Measurements from ENCODE around the gene IGLL5.

The IGLL5 gene

DNA sequence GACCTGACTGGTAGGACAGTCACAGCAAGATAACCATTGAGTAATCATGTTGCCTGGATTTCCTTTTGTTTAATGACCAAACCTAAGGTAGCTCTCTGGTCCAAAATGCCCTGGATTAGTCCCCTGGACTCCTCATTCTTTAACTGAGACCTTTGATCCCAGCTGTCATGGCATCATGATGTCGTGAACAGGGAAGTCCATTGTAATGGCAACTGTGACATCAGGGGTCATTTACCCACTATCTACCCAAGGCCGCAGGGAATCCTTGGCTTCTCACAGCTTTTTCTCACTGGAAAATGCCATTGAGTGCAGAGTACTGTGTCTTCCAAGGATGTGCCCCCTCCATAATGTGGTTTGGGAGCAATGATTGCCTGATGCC lies 29.1 kb upstream of the IGLL5 start:
- H3K4me3 ChIP-seq (ENCODE audit: low read depth, low read length), result no peak overlapping the region

DNA sequence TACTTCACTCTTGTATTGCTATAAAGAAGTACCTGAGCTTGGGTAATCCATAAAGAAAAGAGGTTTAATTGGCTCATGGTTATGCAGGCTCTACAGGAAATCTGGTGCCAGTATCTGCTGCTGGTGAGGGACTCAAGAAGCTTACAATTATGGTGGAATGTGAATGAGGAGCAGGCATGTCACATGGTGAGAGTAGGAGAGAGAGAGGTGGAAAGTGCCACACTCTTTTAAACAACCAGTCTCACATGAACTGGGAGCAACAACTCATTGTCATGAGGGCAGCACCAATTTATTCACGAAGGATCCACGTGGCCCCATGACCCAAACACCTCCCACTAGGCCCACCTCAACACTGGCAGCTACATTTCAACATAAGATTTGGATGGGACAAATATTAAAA lies 24.6 kb upstream of the IGLL5 start:
- no peak overlapping the region for H3K4me3 ChIP-seq (ENCODE audit: low read depth, low read length)

DNA sequence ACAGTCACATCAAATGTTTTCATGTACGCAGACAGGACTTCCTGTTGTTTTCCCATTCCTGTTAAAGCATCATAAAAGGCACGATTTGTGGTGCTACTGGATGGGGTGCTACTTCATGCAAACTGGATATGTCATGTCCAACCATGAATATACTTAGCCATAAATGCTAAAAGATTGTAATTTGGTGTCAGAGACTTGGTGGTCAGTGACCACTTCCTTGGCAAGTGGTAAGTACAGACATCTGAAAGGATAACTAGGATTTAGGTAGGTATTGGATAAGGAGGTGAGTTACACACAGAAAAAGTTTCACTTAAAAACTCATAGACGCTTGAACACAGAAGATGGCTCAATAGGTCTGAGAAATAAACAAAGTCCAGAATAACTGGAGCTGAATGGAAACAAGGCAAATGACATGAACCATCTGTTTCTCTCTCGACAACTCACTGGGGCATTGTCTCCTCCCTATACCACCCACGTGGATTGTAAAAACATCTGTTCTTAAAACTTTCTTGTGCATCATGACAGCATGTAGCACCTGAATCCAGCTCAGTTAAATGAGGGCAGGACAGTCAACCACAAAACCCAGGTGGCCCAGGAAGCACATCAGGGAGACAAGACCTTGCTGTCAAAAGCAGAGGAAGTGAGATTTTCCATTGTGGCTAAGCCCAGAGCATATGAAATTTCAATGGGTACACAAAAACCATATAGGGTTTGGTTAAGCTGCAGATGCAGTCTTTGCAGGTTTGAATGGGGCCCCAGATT lies 22.1 kb upstream of the IGLL5 start:
- H3K4me3 ChIP-seq (ENCODE audit: low read depth, low read length), result no peak overlapping the region

DNA sequence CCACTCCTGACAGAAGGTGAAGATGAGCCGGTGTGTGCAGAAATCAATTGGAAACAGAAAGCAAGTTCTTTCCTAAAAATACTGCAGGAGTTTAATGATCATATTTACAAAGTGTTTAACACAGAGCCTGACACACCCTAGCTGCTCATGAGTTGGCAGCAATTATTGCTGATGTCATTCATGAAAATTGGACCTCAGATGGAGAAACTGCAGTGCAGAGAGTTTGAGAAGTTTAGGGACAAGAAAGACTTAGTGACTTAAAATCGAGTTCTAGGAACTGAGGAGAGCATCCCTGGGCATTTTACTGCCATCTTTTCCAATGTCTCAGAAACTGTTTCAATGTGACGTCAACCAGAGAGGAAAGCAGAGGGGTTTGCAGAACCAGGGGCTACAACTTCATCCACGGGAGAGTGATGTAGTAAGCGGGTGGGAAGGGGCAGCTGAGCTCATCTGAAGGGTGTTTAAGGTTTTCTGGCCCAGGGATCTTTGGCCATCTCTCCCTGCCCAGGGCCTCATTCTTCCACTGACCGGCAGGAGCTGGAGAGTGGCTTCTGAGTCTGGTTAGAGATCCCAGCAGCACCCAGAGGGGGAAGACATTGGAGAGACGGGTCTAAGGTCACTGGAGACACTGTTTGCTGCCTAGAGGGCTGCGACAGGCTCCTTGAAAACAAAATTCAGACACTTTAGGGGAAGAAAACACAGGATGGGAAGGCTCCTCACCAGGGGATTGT lies 21.1 kb upstream of the IGLL5 start:
- no peak overlapping the region for H3K4me3 ChIP-seq (ENCODE audit: low read depth, low read length)

DNA sequence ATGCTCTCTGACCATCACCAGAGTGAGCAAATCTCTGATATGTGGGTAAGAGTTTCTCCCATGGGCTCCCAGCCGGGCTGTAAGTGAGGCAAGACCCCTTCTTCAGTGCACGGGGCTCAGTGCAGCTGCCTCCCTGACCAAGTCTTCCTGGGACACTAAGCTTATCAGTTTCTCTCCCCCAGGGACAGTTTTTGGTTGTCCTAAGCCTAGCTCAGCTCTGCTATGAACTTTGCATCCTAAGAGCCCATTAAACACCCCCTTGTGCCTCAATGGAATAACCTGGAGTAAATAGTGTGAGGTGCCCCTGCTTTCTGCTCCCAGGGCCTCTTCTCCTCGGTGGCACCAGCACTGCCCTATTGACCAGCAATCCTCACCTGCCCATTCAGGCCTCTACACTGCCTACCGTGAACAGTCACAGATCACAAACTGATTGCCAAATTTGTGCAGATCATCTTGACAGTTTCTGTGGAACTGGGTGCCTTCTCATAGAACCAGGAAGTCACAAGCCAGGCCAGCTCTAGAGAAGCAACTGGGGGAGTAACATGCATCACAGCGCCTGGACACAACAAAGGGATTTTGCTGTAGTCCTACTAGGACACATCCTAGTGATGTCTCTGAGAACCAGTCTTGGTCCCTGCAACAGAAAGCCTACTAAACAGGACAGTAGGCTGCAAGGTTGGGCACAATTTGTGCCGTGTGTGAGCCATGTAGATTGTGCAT lies 19.5 kb upstream of the IGLL5 start:
- no peak overlapping the region for H3K4me3 ChIP-seq (ENCODE audit: low read depth, low read length)

DNA sequence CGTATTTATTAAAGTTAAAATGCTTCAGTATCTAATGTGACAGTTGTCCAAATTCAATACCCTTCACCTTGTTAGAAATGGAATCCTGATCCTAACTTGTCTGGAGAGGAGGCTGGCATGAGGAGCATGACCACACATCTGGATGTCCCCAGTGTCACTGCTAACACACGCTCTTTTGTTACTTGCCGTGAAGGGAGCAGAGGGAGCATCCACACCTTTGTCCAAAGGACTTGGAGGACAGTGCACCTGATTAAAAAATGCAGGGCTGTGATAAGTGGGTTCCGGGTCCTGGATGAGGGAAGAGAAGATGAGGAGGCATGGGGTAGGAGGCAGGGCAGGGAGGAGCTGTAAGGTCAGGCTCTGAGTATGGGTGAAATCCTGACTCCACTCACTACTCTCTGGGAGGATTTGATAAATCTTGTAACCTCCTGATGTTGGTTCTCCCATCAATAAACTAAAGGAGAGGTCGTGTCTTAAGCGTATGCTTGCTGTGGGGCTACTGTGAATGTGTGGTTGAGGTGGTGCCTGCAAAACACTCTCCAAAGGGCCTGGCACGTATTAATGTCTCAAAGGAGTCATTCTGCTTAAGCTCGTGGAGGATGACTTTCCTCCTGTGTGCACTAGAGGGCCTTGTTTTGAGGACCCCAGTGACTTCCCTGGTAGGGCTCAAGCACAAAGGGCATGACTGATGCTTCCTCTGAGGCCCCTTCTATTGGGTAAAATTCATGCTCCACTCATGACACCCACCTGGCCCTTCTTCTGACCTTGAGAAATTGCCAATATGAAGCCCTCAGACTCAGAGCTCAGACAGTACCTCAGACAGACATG lies 16.8 kb upstream of the IGLL5 start:
- H3K4me3 ChIP-seq (ENCODE audit: low read depth, low read length), result no peak overlapping the region

DNA sequence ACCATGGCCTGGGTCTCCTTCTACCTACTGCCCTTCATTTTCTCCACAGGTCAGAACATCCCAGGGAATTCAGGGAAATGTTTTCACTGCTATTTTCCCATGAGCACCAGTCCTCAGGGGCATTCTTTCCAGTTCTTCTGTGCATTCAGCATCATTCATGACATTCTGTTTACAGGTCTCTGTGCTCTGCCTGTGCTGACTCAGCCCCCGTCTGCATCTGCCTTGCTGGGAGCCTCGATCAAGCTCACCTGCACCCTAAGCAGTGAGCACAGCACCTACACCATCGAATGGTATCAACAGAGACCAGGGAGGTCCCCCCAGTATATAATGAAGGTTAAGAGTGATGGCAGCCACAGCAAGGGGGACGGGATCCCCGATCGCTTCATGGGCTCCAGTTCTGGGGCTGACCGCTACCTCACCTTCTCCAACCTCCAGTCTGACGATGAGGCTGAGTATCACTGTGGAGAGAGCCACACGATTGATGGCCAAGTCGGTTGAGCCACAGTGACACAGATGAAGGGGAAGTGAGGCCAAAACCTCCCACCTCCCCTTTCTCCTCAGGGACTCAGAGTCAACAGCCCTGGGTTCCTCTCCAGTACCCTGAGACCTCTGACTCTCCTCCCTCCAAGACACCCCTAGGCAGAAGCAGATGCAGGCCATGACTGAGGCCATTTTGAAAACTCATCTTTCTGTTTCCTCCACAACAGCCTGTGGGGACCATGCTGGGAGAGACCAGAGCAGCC lies 15.9 kb upstream of the IGLL5 start:
- no peak overlapping the region for H3K4me3 ChIP-seq (ENCODE audit: low read depth, low read length)

DNA sequence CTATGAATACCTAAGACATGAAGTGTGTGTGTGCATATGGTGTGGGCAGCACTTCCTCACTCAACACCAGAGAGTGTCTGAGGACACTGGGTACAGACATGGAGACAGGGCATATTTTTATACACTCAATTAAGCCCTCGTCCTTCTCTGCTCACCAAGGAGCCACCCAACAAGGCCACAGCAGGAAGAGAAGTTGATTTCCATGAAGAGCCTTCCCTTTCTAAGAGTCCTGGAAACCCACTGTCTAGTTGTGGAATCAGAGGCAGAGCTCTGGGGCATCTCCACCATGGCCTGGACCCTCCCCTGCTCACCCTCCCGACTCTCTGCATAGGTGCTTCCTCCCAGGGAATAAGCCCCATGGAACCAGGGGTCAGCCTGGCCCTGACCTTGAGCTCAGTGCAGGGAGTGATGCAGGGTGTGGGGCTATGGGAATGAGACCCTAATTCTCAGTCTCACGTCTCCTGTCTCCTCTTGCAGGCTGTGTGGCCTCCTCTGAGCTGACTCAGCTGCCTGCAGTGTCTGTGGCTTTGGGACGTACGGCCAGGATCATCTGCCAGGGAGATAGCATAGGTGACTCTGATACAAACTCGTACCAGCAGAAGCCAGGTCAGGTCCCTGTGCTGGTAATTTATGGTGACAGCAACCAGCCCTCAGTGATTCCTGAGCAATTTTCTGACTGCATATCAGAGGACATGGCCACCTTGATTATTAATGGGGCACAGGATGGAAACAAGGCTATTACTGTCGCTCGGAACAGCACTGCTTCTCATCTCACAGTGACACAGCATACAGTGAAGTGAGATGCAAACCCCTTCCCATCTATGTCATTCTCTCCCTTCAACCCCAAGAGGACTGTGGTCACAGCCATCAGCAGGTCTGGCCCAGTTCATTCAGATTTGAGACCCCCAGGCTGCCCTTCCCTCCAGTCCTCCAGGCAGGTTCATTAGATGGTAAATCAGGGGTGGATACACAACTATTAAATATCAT lies 14.6 kb upstream of the IGLL5 start:
- no peak overlapping the region for H3K4me3 ChIP-seq (ENCODE audit: low read depth, low read length)

DNA sequence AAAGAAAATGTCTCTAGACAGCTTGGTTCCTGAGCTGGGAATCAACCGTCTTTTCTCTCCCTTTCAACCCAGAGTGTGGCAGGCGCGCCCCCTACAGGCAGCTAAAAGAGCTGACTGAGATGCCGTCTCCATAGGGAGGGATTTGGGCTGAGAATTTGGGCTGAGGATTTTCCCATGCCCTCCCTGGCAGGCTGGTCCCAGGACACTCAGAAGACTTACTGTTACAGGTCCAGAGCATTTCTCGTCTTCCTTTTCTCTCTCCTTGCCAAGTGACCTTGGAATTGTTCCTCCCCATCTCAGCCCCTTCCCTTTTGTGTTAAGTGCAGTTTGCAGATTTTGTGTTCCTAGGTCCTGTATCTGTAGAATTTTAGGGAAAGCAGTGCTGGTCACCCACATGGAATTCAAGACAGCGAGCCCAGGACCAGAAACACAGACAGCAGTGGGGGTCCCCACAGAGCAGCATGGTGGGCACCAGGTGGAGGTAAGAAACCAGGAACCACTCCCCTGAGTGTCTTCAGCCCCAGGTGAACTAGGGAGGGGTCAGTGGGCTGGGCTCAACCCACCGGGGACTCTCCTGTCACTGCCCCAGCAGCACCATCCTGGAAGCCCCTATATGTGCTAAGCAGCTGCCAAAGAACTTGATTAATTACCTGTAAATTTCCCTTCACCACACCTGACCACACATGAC lies 9.9 kb upstream of the IGLL5 start:
- H3K4me3 ChIP-seq (ENCODE audit: low read depth, low read length), result no peak overlapping the region

DNA sequence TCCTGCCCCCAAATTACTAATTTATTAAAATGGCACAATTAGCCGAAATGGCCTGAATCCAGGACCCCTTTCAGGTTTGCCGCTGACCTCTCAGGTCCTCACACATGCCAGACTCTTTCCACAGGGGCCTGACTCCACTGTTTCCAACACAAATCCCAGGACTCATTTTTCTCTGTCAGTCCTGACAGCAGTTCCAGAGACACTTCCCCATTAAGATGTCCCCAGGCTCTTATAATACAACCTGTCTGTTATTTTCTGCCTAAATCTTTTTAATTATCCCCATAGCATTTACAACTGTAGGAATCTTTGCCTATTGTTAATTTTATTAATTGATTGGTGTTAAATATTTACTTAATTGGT lies 9.4 kb upstream of the IGLL5 start:
- no peak overlapping the region for H3K4me3 ChIP-seq (ENCODE audit: low read depth, low read length)

DNA sequence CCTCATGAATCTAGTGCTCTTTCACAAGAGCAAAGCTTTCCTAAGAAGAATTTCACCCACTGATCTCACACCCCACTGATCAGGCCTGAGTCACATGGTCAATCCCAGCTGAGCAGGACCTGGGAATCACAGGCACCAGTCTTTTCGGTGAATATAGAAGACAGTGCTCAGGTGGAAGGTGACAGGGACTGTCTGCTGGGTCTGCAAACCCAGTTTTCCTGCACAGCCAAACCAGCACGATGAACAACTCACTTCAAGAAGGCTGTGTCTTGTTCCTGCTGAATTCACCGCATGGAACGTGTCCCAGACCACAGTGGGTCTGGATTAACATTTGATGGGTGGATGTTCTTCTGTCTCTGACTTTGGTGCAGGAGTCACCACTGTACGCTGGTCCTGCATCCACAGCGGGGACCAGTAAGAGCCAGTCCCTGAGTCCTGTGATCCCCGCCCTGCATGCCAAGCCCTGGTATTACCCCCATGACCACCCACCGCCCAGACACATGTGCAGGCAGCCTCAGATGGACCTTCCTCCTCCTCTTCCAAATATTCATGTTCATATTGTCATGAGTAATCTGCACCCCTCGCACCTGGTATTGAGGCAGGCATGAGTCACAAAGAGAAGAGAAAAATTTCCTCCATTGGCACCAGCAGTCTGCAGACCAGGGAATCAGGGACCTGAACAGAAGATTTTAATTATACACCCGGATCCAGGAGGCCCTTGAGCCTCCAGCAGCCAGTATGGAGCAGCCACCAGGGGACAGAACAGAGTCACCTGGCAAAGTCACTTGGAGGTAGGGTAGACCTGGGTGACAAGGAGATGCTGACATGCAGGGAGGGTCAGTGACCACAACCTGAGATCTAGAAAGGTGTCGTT lies 8.6 kb upstream of the IGLL5 start:
- no peak overlapping the region for H3K4me3 ChIP-seq (ENCODE audit: low read depth, low read length)

DNA sequence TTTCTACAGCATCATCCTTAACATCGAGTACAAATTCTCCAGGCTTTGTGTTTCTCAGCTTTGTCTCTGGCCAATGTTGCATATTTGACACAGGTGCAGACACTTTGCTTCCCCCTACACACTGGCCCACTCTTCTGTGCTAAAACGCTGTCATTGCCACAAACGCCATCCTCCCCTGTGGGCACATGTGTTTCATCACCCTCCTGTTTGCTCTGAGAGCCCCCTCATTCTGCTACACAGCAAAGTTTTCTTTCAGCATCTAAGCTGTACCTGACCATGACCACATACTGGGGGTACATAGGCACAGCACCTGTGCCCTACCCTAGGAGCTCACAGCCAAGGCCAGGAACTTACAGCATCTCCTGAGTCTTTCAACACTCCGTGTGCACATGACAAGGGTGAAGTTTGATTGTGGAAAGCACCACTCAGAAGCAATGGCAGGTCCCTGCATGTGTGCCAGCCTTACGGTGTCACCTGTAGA lies 7.9 kb upstream of the IGLL5 start:
- no peak overlapping the region for H3K4me3 ChIP-seq (ENCODE audit: low read depth, low read length)

DNA sequence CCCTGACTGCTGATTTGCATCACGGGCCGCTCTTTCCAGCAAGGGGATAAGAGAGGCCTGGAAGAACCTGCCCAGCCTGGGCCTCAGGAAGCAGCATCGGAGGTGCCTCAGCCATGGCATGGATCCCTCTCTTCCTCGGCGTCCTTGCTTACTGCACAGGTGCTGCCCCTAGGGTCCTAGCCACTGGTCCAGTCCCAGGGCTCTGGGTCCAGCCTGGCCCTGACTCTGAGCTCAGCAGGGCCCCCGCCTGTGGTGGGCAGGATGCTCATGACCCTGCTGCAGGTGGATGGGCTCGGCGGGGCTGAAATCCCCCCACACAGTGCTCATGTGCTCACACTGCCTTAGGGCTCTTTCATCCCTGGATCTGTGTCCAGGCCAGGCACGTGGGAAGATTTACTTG lies 7.0 kb upstream of the IGLL5 start:
- H3K4me3 ChIP-seq (ENCODE audit: low read depth, low read length), result no peak overlapping the region

DNA sequence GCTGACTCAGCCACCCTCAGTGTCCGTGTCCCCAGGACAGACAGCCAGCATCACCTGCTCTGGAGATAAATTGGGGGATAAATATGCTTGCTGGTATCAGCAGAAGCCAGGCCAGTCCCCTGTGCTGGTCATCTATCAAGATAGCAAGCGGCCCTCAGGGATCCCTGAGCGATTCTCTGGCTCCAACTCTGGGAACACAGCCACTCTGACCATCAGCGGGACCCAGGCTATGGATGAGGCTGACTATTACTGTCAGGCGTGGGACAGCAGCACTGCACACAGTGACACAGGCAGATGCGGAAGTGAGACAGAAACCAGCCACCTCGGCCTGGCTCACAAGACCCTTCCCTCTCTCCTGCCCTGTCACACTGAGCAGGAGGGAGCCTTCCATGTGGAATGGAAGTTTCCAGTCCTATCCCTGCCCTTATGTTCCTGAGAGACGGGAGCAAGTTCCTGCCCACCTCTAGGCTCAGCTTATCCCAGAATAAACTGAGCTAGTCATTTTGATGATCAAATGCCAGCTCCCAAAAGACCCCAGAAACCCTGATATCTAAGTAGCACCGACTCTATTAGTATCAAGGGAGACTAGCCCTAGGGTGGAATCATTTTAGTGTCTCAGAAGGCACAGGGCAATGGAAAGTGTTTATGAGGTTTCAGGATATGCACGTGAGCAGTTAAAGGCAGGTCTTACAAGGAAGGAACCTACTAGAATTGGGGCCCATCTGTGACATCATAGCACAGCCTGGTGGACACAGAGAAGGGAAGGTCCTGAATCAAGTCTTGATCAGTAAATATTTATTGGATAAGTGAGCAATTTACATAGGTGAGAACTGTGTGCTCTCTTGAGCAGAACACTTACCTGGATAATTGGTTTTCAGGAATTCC lies 6.3 kb upstream of the IGLL5 start:
- no peak overlapping the region for H3K4me3 ChIP-seq (ENCODE audit: low read depth, low read length)

DNA sequence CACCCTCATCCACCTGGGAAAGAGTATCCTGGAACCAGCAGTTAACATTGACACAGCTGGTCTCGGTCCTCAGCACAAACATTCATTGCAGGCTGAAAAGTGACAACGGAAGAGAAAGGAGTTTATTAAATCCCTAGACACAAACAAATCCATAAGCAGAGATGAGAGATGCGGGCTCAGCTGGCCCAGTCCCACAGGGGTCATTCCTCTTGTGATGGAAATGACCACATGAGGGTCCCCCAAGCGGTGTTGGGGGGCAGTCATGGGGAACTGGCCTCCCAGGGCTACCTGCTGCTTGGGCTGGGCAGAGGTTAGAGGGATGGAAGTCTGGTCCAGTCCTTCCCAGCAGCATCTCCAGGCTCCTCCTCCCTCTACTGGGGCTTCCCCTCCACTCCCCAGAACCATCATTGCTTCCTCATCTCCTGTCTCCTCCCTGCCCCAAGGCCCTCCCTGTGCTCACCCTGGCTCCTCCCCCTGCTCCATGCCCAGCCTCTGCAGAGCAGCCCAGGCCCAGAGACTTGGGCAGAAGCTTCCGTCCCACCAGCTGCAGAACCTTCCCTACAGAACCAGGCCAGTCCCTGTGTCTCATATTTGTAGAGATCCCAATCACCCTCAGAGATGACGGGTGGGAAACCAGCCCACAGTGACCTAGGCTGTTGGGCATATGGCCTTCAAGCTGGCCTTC lies 5.4 kb upstream of the IGLL5 start:
- no peak overlapping the region for H3K4me3 ChIP-seq (ENCODE audit: low read depth, low read length)

DNA sequence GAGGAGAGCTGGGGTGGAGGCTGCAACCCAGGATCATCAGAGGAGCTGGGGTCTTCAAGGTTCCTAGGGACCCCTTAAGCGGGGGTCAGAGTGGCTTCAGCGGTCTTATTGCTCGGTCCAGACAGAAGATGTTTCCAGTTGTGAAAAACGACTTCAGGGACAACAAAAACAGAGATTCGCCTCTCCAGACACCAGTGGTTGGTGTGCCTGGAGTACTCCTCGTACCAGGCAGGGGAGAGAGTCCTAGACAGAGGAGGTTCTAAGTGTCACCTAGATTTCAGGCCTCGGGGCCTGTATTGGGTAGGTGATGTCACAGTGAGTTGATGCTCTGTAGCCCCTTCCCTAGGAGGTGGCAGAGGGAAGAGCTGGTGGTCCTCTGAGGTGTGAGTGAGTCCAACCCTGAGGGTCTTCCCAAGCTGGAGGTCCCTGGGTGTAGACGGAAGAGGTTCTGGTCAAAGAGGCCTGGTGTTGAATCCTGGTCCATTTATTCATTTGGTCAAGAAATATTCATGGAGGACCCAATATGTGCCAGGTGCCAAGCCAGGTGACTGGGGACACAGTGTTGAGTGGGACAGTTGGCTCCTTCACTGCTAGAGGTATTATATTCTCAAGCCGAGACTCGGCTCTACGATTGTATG lies 4.4 kb upstream of the IGLL5 start:
- H3K4me3 ChIP-seq (ENCODE audit: low read depth, low read length), result no peak overlapping the region

Data from iPS-11a (cell line).